GM12875 (cell line): ENCODE data around the gene ODF2.

Experiments
- H3K4me3 ChIP-seq: one replicate; pipeline ENCODE4 v1.5.1; 2011; ENCODE audit warnings: low read depth, low read length, control low read depth
- CTCF ChIP-seq: IDR thresholded peaks from 2 replicates; pipeline ENCODE4 v1.5.1; 2011; ENCODE audit warnings: low read depth, mild to moderate bottlenecking, control low read depth, inconsistent platforms, low read length, moderate library complexity, borderline replicate concordance; ENCODE audit not compliant: insufficient read depth

ODF2 gene

DNA sequence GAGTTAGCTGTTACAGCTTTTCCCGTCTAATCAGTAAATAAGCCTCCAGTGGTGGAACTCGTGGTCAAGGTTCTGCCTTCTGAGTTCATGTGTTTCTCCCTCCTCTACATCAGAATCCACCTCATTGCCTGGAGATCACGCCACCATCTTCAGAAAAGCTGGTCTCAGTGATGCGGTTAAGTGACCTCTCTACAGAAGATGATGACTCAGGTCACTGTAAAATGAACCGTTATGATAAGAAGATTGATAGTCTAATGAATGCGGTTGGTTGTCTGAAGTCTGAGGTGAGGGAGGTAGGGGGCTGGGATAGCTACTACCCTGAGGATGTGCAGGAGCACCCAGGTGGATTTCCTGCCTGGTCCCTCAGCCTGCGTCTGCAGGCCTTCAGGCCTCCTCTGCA lies 13.3 kb downstream of the ODF2 start:
- TF ChIP-seq CTCF: no peak
- H3K4me3 ChIP-seq: no peak overlapping the region

GRCh38 chr9:128470560-128470959 lies 14.8 kb downstream of the ODF2 start:
- TF ChIP-seq CTCF: no peak
- no peak overlapping the region for H3K4me3 ChIP-seq

- H3K4me3 ChIP-seq: no peak overlapping the region
- no peak for TF ChIP-seq CTCF
These were observed 17.3 kb downstream of the ODF2 start for GRCh38 chr9:128473104-128473503.

GRCh38 chr9:128475867-128476266 lies 20.1 kb downstream of the ODF2 start:
- TF ChIP-seq CTCF: no peak
- H3K4me3 ChIP-seq: no peak overlapping the region

GRCh38 chr9:128479262-128479661 lies 23.5 kb downstream of the ODF2 start:
- H3K4me3 ChIP-seq: no peak overlapping the region
- TF ChIP-seq CTCF: no peak

- no peak for TF ChIP-seq CTCF
- no peak overlapping the region for H3K4me3 ChIP-seq
These were observed 25.8 kb downstream of the ODF2 start for GRCh38 chr9:128481561-128481960.

DNA sequence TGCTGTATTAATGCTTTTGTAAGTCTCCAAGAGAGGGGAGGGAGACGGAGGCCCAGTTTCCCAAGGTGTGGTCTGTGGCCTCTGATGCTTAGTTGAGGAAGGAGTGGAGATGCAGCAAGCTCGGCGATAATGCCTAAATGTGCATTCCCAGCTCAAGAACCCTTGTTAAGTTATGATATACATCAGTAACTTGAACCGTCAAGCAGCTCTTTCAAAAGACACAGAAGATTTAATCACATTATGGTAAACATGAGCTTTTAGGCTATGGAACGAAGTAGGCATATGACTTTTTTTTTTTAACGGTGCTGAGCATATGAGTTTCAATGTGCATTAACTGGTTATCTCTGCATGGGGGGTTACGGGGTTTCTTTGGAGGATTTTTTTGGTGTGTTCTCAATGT lies 26.4 kb downstream of the ODF2 start:
- no peak for TF ChIP-seq CTCF
- no peak overlapping the region for H3K4me3 ChIP-seq
